Psoas muscle (tissue), 8 donors: ENCODE measurements around the gene CHKA. TPM values are rescaled to one million over a fixed set of nuclear protein-coding genes. Genes with fewer than 3 reads are reported as not detected.

Experiments
- ATAC-seq, 4 donors: fragments of 200-7000 bp; cut with Tn5 transposase; one replicate each; pipeline ENCODE4 v1.9.1; 2020; ENCODE audit warnings: moderate library complexity in 3 of 4, mild to moderate bottlenecking in 2 of 4
- DNase-seq, 2 donors: peaks; one replicate each; pipeline ENCODE4 v3.0.0-alpha.2; 2020
- H3K27ac ChIP-seq: fragments of 200-600 bp; one replicate; pipeline ENCODE4 v1.8.0; 2022
- H3K27me3 ChIP-seq, 3 donors: fragments of 200-600 bp in 1 of 3; one replicate each; pipeline versions ENCODE4 v1.6.1 to v1.8.0; 2013 to 2022; ENCODE audit warnings: low read length in 2 of 3, mild to moderate bottlenecking in 2 of 3, moderate library complexity in 1 of 3; ENCODE audit not compliant: insufficient read depth in 3 of 3
- H3K36me3 ChIP-seq, 2 donors: fragments of 200-600 bp in 1 of 2; one replicate each; pipeline versions ENCODE4 v1.6.1 to v1.8.0; 2013 to 2022; ENCODE audit warnings: low read depth in 1 of 2, mild to moderate bottlenecking in 1 of 2, moderate library complexity in 1 of 2; ENCODE audit not compliant: insufficient read depth in 1 of 2
- H3K4me1 ChIP-seq: fragments of 200-600 bp; one replicate; pipeline ENCODE4 v1.8.0; 2022
- H3K4me3 ChIP-seq: fragments of 200-600 bp; one replicate; pipeline ENCODE4 v1.8.0; 2022; ENCODE audit warnings: mild to moderate bottlenecking
- H3K9me3 ChIP-seq: fragments of 200-600 bp; one replicate; pipeline ENCODE4 v1.8.0; 2022
- CTCF ChIP-seq: fragments of 200-600 bp; IDR thresholded peaks from one replicate; pipeline ENCODE4 v1.8.0; 2022; ENCODE audit warnings: antibody characterized with exemption
- WGBS, 3 donors: extraction: QIAGEN DNeasy Blood & Tissue Kit; methylation state at CpG; one replicate each; pipeline versions ENCODE4 v1.1.6 to v1.1.7; 2013; 5-methylcytosine and 5-hydroxymethylcytosine counted together
- intact Hi-C, 2 donors: fragments of 100-400 bp; cut with DNase I; formaldehyde crosslinking; loops; one replicate each; pipeline versions ENCODE4 v1.11.0 to v1.14.2; 2022
- polyA plus RNA-seq, 3 donors: library from polyadenylated mRNA; stranded (reverse); fragments of 200-250 nt; gene quantifications; one replicate each; pipeline ENCODE4 v1.2.3, GENCODE V29; 2013
- total RNA-seq, 4 donors: library from RNA; stranded (reverse); fragmentation: NEBNext Ultra II Directional in 2 of 4; extraction: Animal tissue kit (Norgen Biotek cat#: 25700) in 2 of 4; gene quantifications; one replicate each; pipeline versions ENCODE4 v1.2.1 to v1.2.4, GENCODE V29; 2021 to 2023
- donor health status: healthy with polysubstance abuse.
- donor health status: DM: no; HTN: no; CAD: no; lungs with moderate emphysema.
- donor health status: Bipolar disorder and iron deficiency.
- donor health status: healthy.
- donor health status: DM: yes; HTN: yes; CAD: no.
- donor health status: DM: no; HTN: no; CAD: no.
- donor health status: DM: no; HTN: no; CAD: no.
- donor health status: DM: yes; HTN: yes; CAD: no.

The CHKA gene
- total and polyA plus RNA-seq, 7 donors: 3.6 to 11.2 (median 6.2) TPM

DNA sequence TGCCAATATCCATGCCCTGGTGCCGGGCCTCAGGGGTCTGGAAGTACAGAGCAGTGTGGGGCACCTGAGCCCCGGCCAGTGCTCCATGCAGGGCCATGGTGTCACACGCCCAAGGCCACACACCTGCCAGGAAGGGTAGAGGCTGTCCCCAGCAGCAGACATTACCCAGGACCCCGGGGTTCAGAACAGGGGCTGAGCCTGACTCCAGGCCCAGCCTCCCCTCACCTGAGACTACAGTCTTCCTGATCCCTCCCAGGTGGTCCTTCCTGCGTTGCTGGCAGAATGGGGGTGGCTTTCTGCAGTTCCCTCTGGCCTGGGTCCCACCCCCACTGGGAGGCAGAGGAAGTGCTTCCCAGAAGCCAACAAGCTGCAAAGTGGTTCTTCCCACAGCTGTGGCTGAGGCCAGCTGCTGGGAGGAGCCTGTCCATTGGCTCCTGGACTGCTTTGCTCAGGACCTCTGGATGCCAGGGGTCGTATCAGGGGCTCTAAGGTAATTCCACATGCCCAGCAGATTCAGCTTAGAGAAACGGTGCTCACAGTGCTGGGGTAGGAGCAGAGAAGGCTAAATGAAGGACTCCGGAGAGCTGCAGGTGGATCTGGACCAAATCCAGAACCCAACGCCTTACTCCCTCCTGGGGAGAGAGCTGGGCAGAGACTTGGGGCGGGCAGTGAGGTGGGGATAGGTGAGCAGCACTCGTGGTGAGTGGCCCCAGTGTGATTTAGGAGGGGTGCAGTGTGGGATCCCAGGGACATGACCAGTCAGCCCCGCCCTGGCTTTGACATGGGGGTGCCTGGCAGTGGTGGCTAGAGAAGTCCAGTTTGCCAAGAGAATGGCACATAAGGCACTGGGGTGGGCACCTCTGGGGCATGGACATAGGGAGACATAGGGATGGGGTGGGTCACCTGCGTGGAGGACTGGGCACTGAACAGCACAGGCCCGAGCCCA lies 69.7 kb downstream of the CHKA start:
- peak in 2 of 4 donors; percentile 13 to 15 for ATAC-seq
- no peak overlapping the region for H3K27ac ChIP-seq
- peaks cover 0 to 29% of the 10 kb centered on the region in 2 donors for H3K36me3 ChIP-seq
- intact Hi-C loops: no loop called here
- H3K27me3 ChIP-seq: no peaks in the 10 kb centered on the region
- TF ChIP-seq CTCF: no peak
- no peaks in the 10 kb centered on the region for H3K9me3 ChIP-seq
- 70 to 73% (median 71%) methylated on average over 14 of the region's 14 CpGs for WGBS, 3 donors
- H3K4me1 ChIP-seq: no peaks in the 10 kb centered on the region
- no peak for DNase-seq
- H3K4me3 ChIP-seq: no peak overlapping the region

DNA sequence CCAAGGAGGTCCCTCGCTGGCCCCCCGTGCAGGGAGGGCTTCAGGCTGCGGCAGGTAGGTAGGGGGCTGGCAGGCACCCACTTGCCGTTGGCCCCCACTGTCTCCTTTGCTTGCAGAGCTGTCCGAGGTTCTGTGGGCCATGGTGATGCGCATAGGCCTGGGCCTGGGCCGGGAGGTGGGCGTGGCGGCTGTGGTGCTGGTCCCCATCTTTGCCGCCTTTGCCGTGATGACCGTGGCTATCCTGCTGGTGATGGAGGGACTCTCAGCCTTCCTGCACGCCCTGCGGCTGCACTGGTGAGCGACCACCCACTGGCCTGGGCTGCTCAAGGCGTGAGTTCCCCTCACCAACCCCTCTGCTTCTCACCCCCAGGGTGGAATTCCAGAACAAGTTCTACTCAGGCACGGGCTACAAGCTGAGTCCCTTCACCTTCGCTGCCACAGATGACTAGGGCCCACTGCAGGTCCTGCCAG lies 70.8 kb downstream of the CHKA start:
- no peaks in the 10 kb centered on the region for H3K9me3 ChIP-seq
- peaks cover 0 to 29% of the 10 kb centered on the region in 2 donors for H3K36me3 ChIP-seq
- no peaks in the 10 kb centered on the region for H3K27me3 ChIP-seq
- no peak for TF ChIP-seq CTCF
- no peak overlapping the region for H3K4me3 ChIP-seq
- no peak overlapping the region for H3K27ac ChIP-seq
- peak in 1 of 2 donors; percentile 34 for DNase-seq
- intact Hi-C loops: no loop called here
- H3K4me1 ChIP-seq: no peaks in the 10 kb centered on the region
- peak in 1 of 4 donors; percentile 12 for ATAC-seq
- WGBS, 3 donors: 93 to 95% (median 93%) methylated on average over 18 of the region's 18 CpGs

GRCh38 chr11:68049509-68050370 lies 71.4 kb downstream of the CHKA start:
- peak in 1 of 2 donors; percentile 40 for DNase-seq
- no peak overlapping the region for H3K4me3 ChIP-seq
- H3K4me1 ChIP-seq: no peaks in the 10 kb centered on the region
- 90 to 94% (median 91%) methylated on average over 27 to 40 of the region's 40 CpGs for WGBS, 3 donors
- intact Hi-C loops: no loop called here
- no peak for TF ChIP-seq CTCF
- no peaks in the 10 kb centered on the region for H3K27me3 ChIP-seq
- no peak overlapping the region for H3K27ac ChIP-seq
- H3K9me3 ChIP-seq: no peaks in the 10 kb centered on the region
- peaks cover 0 to 33% of the 10 kb centered on the region in 2 donors for H3K36me3 ChIP-seq
- ATAC-seq: peak in 1 of 4 donors; percentile 17

DNA sequence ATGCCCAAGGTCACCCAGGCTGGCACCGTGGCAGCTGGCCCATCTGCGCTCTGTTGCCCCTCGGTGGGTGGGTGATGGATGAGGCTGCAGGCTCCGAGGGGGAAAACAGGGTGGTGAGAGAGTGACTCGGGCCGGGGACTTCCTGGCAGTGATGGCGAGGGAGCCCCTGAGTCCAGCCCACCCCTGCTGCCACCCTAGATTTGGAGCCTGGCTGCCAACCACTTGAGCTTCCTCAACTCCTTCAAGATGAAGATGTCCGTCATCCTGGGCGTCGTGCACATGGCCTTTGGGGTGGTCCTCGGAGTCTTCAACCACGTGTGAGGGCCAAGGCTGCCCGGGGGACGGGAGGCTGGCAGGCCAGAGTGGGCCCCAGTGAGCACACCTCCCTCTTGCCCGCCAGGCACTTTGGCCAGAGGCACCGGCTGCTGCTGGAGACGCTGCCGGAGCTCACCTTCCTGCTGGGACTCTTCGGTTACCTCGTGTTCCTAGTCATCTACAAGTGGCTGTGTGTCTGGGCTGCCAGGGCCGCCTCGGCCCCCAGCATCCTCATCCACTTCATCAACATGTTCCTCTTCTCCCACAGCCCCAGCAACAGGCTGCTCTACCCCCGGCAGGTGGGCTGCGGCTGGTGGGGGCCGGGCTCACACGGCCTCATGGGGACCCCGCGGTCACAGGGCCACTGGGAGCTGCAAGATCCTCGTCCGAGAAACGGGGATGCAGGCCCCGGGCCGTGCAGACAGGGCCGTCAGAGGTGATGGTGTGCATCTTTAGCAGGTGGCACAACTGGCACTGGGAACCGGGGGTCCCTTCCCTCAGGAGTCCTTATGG lies 72.3 kb downstream of the CHKA start:
- DNase-seq: peak in 1 of 2 donors; percentile 49
- intact Hi-C loops: no loop called here
- Histone ChIP-seq H3K4me1 (no peaks in the 10 kb centered on the region), H3K27me3 (no peaks in the 10 kb centered on the region), H3K4me3 (no peak overlapping the region), H3K9me3 (no peaks in the 10 kb centered on the region), H3K27ac (no peak overlapping the region), H3K36me3 (peaks cover 0 to 30% of the 10 kb centered on the region in 2 donors)
- ATAC-seq: no peak
- WGBS, 3 donors: 88 to 90% (median 88%) methylated on average over 27 to 35 of the region's 35 CpGs
- TF ChIP-seq CTCF: no peak
